ENCODE results near the gene LMNA. TPM values are rescaled to one million over a fixed set of nuclear protein-coding genes. Genes with fewer than 3 reads are reported as not detected.
A peak's percentile ranks its signal among the peaks of the same experiment; 100 is the strongest.

The LMNA gene
- total RNA-seq, 1 donor from 2014 or later: 20.5 TPM

DNA sequence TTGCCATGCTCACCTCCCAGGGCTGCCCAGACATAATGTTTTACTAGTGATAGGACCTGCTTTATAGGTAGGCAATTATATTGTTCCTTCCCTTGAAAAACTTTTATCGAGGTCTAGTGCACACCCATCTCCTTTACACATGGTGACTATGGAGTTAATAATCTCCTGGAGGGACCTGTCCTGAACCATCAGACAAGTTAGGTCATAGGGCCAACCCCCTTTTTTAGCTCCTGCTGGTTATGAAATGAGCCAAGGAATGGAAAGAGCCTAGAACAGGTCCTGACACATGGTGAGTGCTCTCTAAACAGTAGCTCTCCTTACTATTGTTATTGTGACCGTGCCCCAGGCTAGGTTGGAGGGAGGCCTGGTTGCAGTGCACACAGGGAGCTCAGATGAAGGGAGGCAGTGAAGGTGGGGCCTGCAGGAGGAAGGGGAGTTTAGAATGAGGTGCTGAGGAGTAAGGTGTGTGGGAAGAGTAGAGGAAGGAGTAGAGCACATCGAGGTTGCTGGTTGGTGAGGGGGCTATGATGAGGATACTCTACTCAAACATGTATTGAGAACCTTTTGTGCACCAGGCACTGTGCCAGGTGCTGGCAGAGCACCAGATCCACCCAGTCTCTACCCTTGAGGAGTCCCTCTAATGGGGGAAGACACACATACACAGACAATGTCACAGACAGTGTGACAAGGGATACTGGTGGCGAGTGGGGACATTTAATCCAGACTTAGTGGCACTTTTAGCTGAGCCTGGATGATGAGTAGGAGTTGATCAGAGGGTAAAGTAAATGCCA is 14.1 kb upstream of the LMNA start:
- H2AFZ ChIP-seq (replicated peaks): no peak overlapping the region
- TF ChIP-seq EZH2 (IDR thresholded peaks at IDR 0.05): no peak
- H3K27ac Mint-ChIP-seq: peak overlapping the region; percentile 64
- no peak for DNase-seq (ENCODE audit: low spot score)
- H3K4me1 ChIP-seq: peaks cover 39% of the 10 kb centered on the region
- H3K4me3 ChIP-seq: no peak overlapping the region
- H3F3A ChIP-seq (ENCODE audit: low read depth): peaks cover 51% of the 10 kb centered on the region
- H3K36me3 ChIP-seq: no peaks in the 10 kb centered on the region
- no peaks in the 10 kb centered on the region for H3K9me3 ChIP-seq (ENCODE audit: low read depth)
- peaks cover 5% of the 10 kb centered on the region for H3K27me3 Mint-ChIP-seq (ENCODE audit: insufficient read depth, low read depth)
- no peak overlapping the region for H3K27ac ChIP-seq
- no peak overlapping the region for H3K9ac ChIP-seq
- no peak overlapping the region for H3K4me2 ChIP-seq
- peaks cover 35% of the 10 kb centered on the region for H3K36me3 Mint-ChIP-seq
- H3K4me3 Mint-ChIP-seq: no peak overlapping the region
- peaks cover 81% of the 10 kb centered on the region for H3K79me2 ChIP-seq (ENCODE audit: low read depth)
- H3K27me3 ChIP-seq: no peaks in the 10 kb centered on the region
- no peaks in the 10 kb centered on the region for H3K9me3 Mint-ChIP-seq
- H4K20me1 ChIP-seq (ENCODE audit: low read depth): peaks cover 100% of the 10 kb centered on the region
- H3K4me1 Mint-ChIP-seq: peaks cover 70% of the 10 kb centered on the region

DNA sequence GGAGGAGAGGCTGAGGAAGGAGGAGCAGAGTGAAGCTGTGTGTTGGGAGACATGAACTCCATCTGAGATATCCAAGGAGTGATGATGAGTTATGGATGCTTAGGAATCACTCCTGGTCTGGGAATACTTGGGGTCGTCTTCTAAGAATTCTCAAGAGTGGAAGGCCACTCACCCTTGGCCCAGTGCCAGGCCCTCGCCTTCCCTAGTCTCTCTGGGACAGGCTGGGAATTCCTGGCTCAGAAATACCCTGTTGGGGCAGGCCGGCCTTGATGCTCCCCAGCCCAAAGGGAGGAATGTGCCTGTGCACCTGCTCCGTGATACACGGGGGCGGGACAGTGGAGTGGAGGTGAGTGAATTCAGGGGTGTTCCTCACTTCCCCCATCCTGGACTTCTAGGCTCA is 12.6 kb upstream of the LMNA start:
- H3K4me3 ChIP-seq: no peak overlapping the region
- H3K4me3 Mint-ChIP-seq: no peak overlapping the region
- no peaks in the 10 kb centered on the region for H3K9me3 ChIP-seq (ENCODE audit: low read depth)

DNA sequence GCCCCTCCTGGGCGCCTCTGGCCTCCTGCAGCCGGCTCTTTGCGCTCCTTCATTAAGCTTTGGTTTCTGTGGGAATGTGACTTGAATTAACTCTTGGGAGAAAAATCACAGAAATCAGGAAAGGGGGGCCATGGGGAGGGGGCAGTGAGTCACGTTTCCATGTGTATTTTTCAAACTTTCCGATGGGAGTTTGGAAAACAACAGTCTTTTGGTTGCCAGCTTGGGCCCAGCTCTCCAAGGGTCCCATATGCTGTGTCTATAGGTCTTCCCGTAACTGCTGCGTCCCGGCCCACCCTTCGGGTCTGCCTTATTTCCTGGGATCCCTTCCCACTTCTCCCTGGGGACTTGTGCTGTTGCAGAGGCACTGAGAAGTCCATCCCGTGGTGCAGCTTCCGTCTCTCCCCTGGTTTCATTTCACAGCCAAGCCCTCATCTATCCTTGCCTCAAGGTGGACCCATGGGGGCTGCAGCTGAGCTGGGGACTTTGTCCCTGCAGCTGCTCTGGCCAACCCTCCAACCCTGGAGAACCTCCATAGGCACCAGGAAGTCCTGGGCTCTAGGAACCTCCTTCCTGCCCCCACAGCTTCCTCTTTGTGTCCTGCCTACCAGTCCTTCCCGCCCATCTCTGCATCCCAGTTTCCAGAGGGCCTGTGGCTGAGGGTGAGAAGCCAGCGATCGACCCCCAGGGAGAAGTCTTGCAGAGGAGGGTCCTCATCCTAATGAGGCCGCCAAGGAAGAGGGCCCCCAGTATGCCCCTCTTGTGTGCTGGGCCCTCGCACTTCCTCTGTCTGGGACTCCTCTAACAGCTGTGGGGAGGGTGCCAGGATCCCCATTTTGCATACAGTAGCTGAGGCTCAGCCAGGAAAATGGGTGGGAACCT is 11.6 kb upstream of the LMNA start:
- no peak overlapping the region for H3K9ac ChIP-seq
- no peak overlapping the region for H3K4me2 ChIP-seq
- no peak overlapping the region for H2AFZ ChIP-seq (replicated peaks)
- DNase-seq (ENCODE audit: low spot score): no peak
- TF ChIP-seq EZH2 (IDR thresholded peaks at IDR 0.05) (no peak), EZH2phosphoT487 (IDR thresholded peaks at IDR 0.05) (no peak)
- TF ChIP-seq, protein P1, sequence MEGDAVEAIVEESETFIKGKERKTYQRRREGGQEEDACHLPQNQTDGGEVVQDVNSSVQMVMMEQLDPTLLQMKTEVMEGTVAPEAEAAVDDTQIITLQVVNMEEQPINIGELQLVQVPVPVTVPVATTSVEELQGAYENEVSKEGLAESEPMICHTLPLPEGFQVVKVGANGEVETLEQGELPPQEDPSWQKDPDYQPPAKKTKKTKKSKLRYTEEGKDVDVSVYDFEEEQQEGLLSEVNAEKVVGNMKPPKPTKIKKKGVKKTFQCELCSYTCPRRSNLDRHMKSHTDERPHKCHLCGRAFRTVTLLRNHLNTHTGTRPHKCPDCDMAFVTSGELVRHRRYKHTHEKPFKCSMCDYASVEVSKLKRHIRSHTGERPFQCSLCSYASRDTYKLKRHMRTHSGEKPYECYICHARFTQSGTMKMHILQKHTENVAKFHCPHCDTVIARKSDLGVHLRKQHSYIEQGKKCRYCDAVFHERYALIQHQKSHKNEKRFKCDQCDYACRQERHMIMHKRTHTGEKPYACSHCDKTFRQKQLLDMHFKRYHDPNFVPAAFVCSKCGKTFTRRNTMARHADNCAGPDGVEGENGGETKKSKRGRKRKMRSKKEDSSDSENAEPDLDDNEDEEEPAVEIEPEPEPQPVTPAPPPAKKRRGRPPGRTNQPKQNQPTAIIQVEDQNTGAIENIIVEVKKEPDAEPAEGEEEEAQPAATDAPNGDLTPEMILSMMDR (IDR thresholded peaks at IDR 0.05): no peak
- H3K79me2 ChIP-seq (ENCODE audit: low read depth): peaks cover 79% of the 10 kb centered on the region
- Mint-ChIP-seq H3K4me1 (peaks cover 74% of the 10 kb centered on the region), H3K9me3 (no peaks in the 10 kb centered on the region), H3K27ac (peak overlapping the region; percentile 90), H3K36me3 (peaks cover 25% of the 10 kb centered on the region), H3K27me3 (ENCODE audit: insufficient read depth, low read depth) (peaks cover 11% of the 10 kb centered on the region), H3K4me3 (peak overlapping the region; percentile 67)
- H3K9me3 ChIP-seq (ENCODE audit: low read depth): no peaks in the 10 kb centered on the region
- H3F3A ChIP-seq (ENCODE audit: low read depth): peaks cover 53% of the 10 kb centered on the region
- no peaks in the 10 kb centered on the region for H3K27me3 ChIP-seq
- peaks cover 59% of the 10 kb centered on the region for H3K4me1 ChIP-seq
- H3K36me3 ChIP-seq: no peaks in the 10 kb centered on the region
- H4K20me1 ChIP-seq (ENCODE audit: low read depth): peaks cover 100% of the 10 kb centered on the region
- no peak overlapping the region for H3K4me3 ChIP-seq
- H3K27ac ChIP-seq: no peak overlapping the region

More for the DNA sequence above, 12.6 kb upstream of the LMNA start:
- Mint-ChIP-seq H3K4me1 (peaks cover 70% of the 10 kb centered on the region), H3K27ac (no peak overlapping the region), H3K27me3 (ENCODE audit: insufficient read depth, low read depth) (peaks cover 9% of the 10 kb centered on the region), H3K36me3 (peaks cover 29% of the 10 kb centered on the region), H3K9me3 (no peaks in the 10 kb centered on the region)
- TF ChIP-seq EZH2 (IDR thresholded peaks at IDR 0.05) (no peak), EZH2phosphoT487 (IDR thresholded peaks at IDR 0.05) (no peak)
- TF ChIP-seq, protein P1 (IDR thresholded peaks at IDR 0.05): no peak
- Histone ChIP-seq H3K4me1 (peaks cover 54% of the 10 kb centered on the region), H3K27ac (no peak overlapping the region), H2AFZ (replicated peaks) (no peak overlapping the region), H3K4me2 (no peak overlapping the region), H3K79me2 (ENCODE audit: low read depth) (peaks cover 79% of the 10 kb centered on the region), H3K27me3 (no peaks in the 10 kb centered on the region), H3F3A (ENCODE audit: low read depth) (peaks cover 55% of the 10 kb centered on the region), H4K20me1 (ENCODE audit: low read depth) (peaks cover 100% of the 10 kb centered on the region), H3K9ac (no peak overlapping the region), H3K36me3 (no peaks in the 10 kb centered on the region)
- no peak for DNase-seq (ENCODE audit: low spot score)
